22Rv1 (cell line): ENCODE results near the gene ATP1B3.
A peak's percentile ranks its signal among the peaks of the same experiment; 100 is the strongest.

Source experiments
- H3K27ac ChIP-seq: fragments of 450-650 bp; 2 replicates; pipeline ENCODE4 v1.5.1; 2017
- ZFX ChIP-seq: fragments of 450-650 bp; IDR thresholded peaks from 2 replicates; pipeline ENCODE4 v1.6.1; 2017; ENCODE audit warnings: antibody characterized with exemption, borderline replicate concordance
- TF ChIP-seq, protein P1 (sequence below): fragments of 450-650 bp; IDR thresholded peaks from 2 replicates; pipeline ENCODE4 v1.5.1; 2017; ENCODE audit warnings: mild to moderate bottlenecking

ATP1B3 gene

DNA sequence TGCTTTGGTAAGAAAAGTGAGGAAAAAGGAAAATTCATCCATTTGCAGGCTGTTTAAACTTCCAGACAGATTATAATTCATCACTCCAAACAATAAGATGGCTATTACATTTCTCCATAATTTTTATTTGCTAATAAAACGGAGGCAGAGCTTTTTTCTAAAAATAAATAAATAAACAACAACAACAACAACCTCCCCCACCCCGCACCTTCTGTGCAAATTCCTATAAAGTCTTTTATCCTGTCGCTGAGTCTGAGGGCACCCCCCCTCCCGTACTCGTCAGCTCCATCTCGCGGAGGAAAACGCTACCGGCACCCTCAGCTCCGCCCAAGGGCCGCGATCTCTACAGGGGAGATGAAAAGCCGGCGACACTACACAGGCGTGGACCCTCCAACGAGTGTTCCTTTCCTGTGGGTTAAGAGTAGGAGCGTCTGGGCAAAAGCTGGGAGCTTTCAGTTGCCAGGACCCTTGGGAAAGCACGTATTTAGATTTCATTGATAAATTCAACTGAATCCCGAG, 1.0 kb upstream of the ATP1B3 start:
- TF ChIP-seq, protein P1, sequence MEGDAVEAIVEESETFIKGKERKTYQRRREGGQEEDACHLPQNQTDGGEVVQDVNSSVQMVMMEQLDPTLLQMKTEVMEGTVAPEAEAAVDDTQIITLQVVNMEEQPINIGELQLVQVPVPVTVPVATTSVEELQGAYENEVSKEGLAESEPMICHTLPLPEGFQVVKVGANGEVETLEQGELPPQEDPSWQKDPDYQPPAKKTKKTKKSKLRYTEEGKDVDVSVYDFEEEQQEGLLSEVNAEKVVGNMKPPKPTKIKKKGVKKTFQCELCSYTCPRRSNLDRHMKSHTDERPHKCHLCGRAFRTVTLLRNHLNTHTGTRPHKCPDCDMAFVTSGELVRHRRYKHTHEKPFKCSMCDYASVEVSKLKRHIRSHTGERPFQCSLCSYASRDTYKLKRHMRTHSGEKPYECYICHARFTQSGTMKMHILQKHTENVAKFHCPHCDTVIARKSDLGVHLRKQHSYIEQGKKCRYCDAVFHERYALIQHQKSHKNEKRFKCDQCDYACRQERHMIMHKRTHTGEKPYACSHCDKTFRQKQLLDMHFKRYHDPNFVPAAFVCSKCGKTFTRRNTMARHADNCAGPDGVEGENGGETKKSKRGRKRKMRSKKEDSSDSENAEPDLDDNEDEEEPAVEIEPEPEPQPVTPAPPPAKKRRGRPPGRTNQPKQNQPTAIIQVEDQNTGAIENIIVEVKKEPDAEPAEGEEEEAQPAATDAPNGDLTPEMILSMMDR, result peak; percentile 95
- no peak for TF ChIP-seq ZFX
- H3K27ac ChIP-seq, result peak overlapping the region; percentile 84

DNA sequence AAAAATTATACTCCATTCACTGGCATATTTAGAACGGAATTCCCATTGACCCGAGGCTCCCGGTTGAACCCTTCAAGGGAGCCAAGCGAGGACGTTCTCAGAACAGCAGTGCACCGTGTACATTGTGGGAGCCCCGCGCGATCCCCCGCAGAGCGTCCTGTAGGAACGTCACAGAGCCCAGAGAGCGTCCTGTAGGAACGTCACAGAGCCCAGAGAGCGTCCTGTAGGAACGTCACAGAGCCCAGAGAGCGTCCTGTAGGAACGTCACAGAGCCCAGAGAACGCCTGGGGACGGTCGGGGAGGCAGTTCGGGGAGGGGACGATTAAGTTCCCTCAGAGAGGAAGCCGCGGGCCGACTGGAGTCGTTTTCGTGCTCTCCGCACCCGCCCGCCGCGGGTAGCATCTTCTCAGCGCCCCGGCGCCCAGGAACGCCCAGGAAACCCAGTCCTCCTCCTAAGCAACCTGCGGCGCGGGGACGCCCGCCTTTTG, 506 bp upstream of the ATP1B3 start:
- H3K27ac ChIP-seq, result peak overlapping the region; percentile 84
- TF ChIP-seq, protein P1, result no peak
- no peak for TF ChIP-seq ZFX

DNA sequence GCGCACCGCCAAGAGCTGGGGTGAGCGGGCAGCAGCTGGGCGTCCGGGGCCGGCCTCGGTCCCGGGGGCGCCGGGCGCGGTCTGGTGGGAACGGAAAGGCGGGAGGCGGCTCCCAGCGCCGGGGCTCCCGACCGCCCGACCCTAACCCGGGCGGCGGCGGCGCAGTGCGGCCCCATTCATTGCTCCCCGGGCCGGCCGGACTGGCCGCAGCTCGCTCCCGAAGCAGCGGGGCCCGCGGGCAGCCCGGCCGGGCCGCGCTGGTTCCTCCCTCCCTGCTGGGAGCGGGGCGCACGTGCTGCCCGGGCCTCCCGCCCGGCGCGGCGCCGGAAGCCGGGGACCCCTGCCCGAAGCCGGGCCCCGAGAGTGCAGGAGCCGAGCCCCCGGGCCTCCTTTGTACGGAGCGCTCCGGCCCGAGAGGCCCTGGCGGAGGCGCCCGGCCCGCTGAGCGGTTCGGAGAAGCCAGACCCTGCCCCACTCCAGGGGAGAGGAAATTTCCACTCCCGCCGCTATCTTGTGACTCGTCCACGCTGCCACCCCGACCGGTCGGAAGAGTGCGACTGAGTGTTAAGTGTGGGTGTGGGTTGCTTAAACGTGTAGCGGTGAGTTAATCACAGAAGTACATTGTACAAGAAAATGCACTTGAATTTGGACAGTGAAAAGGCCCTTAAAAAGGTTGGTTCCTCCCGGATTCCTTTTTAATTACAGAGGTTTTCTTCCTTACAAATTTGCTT, 613 bp downstream of the ATP1B3 start:
- peak overlapping the region; percentile 84 for H3K27ac ChIP-seq
- no peak for TF ChIP-seq ZFX
- TF ChIP-seq, protein P1, result no peak

DNA sequence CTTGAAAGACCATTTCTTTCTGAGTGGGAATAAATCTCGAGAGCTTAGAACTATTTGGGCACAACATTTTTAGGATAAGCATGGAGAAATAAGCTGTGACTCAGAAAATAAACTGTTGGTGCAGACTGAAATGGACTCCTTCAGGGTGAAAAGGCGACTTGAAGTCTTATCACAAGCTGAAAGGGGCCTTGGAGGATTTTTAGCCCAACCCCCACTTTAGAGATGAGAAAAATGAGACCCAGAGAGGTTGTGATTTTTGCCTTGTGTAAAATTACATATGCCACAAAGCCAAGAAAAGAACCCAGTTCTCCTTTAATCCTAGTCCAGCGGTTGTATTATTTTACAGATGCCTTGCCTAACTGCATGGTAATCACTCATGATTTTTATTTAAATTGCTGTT, 1.5 kb downstream of the ATP1B3 start:
- no peak for TF ChIP-seq ZFX
- TF ChIP-seq, protein P1, result no peak
- H3K27ac ChIP-seq, result no peak overlapping the region; the same call in 1 of the 2 replicates

DNA sequence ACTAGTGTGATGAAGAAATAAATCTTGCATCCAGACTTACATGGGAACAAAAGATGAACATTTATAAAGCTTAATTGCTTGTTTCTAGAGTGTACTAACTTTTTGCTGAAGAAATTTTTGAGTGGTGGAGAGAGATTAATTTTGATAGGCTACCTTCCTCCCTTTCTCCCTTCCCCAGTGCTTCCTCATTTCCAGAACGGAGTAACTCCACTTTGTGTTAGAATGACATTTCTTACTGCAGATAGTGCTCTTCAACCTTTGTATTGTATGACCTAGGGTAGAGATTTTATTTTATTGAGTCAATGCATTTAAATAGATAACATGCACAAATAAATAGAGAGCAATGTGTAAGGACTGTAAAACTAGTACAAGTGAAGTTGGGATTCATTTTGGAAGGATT, 1.9 kb downstream of the ATP1B3 start:
- H3K27ac ChIP-seq, result no peak overlapping the region
- no peak for TF ChIP-seq ZFX
- TF ChIP-seq, protein P1, result no peak

DNA sequence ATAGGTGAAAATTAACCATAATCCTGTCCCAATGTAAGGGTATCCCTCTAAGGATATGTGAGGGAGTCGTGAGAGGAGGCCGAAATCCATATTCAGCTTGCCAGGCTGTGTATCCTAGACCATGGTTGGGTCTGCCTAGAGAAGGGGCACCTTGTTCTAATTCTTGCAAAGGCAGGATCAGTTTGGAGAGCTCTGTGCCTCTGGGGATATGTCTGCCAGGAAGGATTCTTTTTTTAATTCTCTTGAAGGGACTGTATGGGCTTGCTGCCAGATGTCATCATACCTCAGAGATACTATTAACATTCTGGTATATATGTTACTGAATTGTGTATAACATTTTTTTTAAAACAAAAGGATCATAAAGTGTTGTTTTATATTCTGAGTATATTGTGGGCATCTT, 2.4 kb downstream of the ATP1B3 start:
- no peak overlapping the region for H3K27ac ChIP-seq
- TF ChIP-seq ZFX, result no peak
- TF ChIP-seq, protein P1, result no peak

DNA sequence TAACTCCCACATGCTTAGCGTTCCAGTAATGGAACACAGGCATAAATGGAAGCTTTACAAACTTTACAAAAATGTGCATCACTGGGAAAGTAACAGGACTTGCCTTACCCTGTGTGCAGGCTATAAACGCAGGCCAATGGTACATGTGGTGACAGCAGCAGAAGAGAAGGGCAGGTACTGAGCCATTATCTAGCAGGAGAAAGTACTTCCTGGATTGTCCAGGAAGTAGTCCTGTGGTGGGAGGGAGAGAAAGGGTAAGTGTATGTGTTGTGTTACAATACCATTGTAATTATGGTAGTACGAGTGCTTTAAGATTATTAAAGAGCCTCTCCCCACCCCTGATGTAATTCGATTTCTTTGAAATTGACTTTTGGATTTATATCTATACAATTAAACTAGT, 5.3 kb downstream of the ATP1B3 start:
- TF ChIP-seq, protein P1, result no peak
- no peak for TF ChIP-seq ZFX
- no peak overlapping the region for H3K27ac ChIP-seq
